ENCODE data around the gene BACH1.

- TF ChIP-seq TAF1 (IDR thresholded peaks at IDR 0.05; ENCODE audit: borderline replicate concordance, low read depth, low read length) (no peak), TCF12 (IDR thresholded peaks at IDR 0.05) (no peak), SMC3 (IDR thresholded peaks at IDR 0.05; ENCODE audit: low read depth, low read length) (no peak)
Measured at GRCh38 chr21:29305561-29305960, 6.8 kb downstream of the BACH1 start.
